Osteoblast (primary cell): ENCODE measurements around the gene CTDSP2. TPM values are rescaled to one million over a fixed set of nuclear protein-coding genes. Genes with fewer than 3 reads are reported as not detected.

ENCODE experiments used
- DNase-seq: peaks from one replicate; pipeline ENCODE4 v3.0.0; 2011; ENCODE audit warnings: low spot score, mixed read lengths; ENCODE audit not compliant: insufficient read length; ENCODE audit errors: missing footprints
- H2AFZ ChIP-seq: 2 replicates; pipeline ENCODE4 v1.6.0; 2011; ENCODE audit warnings: mild to moderate bottlenecking, low read length
- H3K27ac ChIP-seq: 2 replicates; pipeline ENCODE4 v1.5.1; 2011; ENCODE audit warnings: mild to moderate bottlenecking, low read depth, low read length, moderate library complexity
- H3K27me3 ChIP-seq: 2 replicates; pipeline ENCODE4 v1.6.0; 2012; ENCODE audit warnings: mild to moderate bottlenecking, control low read depth, inconsistent platforms, low read length, moderate library complexity; ENCODE audit not compliant: insufficient read depth
- H3K36me3 ChIP-seq: 2 replicates; pipeline ENCODE4 v1.5.1; 2011; ENCODE audit warnings: mild to moderate bottlenecking, low read length, control low read depth, moderate library complexity; ENCODE audit not compliant: insufficient read depth
- H3K4me1 ChIP-seq: 2 replicates; pipeline ENCODE4 v1.5.1; 2011; ENCODE audit warnings: mild to moderate bottlenecking, low read length, control low read depth, moderate library complexity; ENCODE audit not compliant: insufficient read depth
- H3K4me2 ChIP-seq: 2 replicates; pipeline ENCODE4 v1.6.0; 2011; ENCODE audit warnings: mild to moderate bottlenecking, low read length; ENCODE audit not compliant: insufficient read depth
- H3K4me3 ChIP-seq: fragments of 200-600 bp; sonication (generic); 3 replicates; pipeline ENCODE4 v1.5.1; 2012; ENCODE audit warnings: mild to moderate bottlenecking, low read length, inconsistent platforms; ENCODE audit not compliant: insufficient read depth
- H3K79me2 ChIP-seq: 2 replicates; pipeline ENCODE4 v1.6.0; 2012; ENCODE audit warnings: mild to moderate bottlenecking, low read length, control low read depth, inconsistent platforms; ENCODE audit not compliant: insufficient read depth
- H3K9me3 ChIP-seq: 2 replicates; pipeline ENCODE4 v1.5.1; 2011; ENCODE audit warnings: low read depth, low read length, control low read depth
- H4K20me1 ChIP-seq: 2 replicates; pipeline ENCODE4 v1.6.0; 2012; ENCODE audit warnings: mild to moderate bottlenecking, low read length, control low read depth; ENCODE audit not compliant: insufficient read depth
- total RNA-seq: library from RNA; depleted of rRNA; stranded (reverse); fragments of >200 nt; gene quantifications from 2 replicates; pipeline ENCODE4 v1.2.3, GENCODE V29; 2012
- TF ChIP-seq, protein P1 (sequence below): IDR thresholded peaks from 2 replicates; pipeline ENCODE4 v1.5.1; 2011; ENCODE audit warnings: mild to moderate bottlenecking, low read depth, low read length, moderate library complexity; ENCODE audit errors: extremely low read depth

Gene CTDSP2
- total RNA-seq, 1 donor: 116 TPM

- DNase-seq: no peak
- Histone ChIP-seq H3K4me1 (no peaks in the 10 kb centered on the region), H3K4me3 (no peak overlapping the region), H4K20me1 (no peaks in the 10 kb centered on the region), H3K27ac (no peak overlapping the region), H3K36me3 (peaks cover 19% of the 10 kb centered on the region), H3K79me2 (no peaks in the 10 kb centered on the region), H3K4me2 (no peak overlapping the region), H3K27me3 (no peaks in the 10 kb centered on the region), H2AFZ (no peak overlapping the region), H3K9me3 (no peaks in the 10 kb centered on the region)
- TF ChIP-seq, protein P1, sequence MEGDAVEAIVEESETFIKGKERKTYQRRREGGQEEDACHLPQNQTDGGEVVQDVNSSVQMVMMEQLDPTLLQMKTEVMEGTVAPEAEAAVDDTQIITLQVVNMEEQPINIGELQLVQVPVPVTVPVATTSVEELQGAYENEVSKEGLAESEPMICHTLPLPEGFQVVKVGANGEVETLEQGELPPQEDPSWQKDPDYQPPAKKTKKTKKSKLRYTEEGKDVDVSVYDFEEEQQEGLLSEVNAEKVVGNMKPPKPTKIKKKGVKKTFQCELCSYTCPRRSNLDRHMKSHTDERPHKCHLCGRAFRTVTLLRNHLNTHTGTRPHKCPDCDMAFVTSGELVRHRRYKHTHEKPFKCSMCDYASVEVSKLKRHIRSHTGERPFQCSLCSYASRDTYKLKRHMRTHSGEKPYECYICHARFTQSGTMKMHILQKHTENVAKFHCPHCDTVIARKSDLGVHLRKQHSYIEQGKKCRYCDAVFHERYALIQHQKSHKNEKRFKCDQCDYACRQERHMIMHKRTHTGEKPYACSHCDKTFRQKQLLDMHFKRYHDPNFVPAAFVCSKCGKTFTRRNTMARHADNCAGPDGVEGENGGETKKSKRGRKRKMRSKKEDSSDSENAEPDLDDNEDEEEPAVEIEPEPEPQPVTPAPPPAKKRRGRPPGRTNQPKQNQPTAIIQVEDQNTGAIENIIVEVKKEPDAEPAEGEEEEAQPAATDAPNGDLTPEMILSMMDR: no peak
These were observed 39.2 kb downstream of the CTDSP2 start for GRCh38 chr12:57807285-57807684.

GRCh38 chr12:57806677-57807076 lies 39.9 kb downstream of the CTDSP2 start:
- Histone ChIP-seq H3K4me1 (no peaks in the 10 kb centered on the region), H4K20me1 (no peaks in the 10 kb centered on the region), H3K4me3 (no peak overlapping the region), H2AFZ (no peak overlapping the region), H3K4me2 (no peak overlapping the region), H3K27ac (no peak overlapping the region), H3K79me2 (no peaks in the 10 kb centered on the region), H3K9me3 (no peaks in the 10 kb centered on the region), H3K36me3 (peaks cover 25% of the 10 kb centered on the region), H3K27me3 (no peaks in the 10 kb centered on the region)
- no peak for DNase-seq
- TF ChIP-seq, protein P1: no peak

- Histone ChIP-seq H3K27ac (no peak overlapping the region), H3K4me2 (peak overlapping the region; percentile 50), H3K4me3 (no peak overlapping the region), H3K9me3 (no peaks in the 10 kb centered on the region), H3K36me3 (peaks cover 36% of the 10 kb centered on the region), H3K4me1 (no peaks in the 10 kb centered on the region), H4K20me1 (no peaks in the 10 kb centered on the region), H3K27me3 (no peaks in the 10 kb centered on the region), H3K79me2 (no peaks in the 10 kb centered on the region), H2AFZ (peak overlapping the region; percentile 49)
- TF ChIP-seq, protein P1: peak; percentile 91
- DNase-seq: peak; percentile 89
These were observed 43.1 kb downstream of the CTDSP2 start for GRCh38 chr12:57803319-57803893.

- Histone ChIP-seq H3K36me3 (peaks cover 42% of the 10 kb centered on the region), H3K9me3 (no peaks in the 10 kb centered on the region)
- DNase-seq: no peak
These were observed 43.9 kb downstream of the CTDSP2 start for GRCh38 chr12:57802607-57803006.

More at GRCh38 chr12:57802607-57803006, 43.9 kb downstream of the CTDSP2 start:
- H3K27ac ChIP-seq: no peak overlapping the region
- no peaks in the 10 kb centered on the region for H3K79me2 ChIP-seq
- no peaks in the 10 kb centered on the region for H3K27me3 ChIP-seq
- H3K4me2 ChIP-seq: no peak overlapping the region
- no peaks in the 10 kb centered on the region for H3K4me1 ChIP-seq
- no peaks in the 10 kb centered on the region for H4K20me1 ChIP-seq
- H2AFZ ChIP-seq: no peak overlapping the region
- H3K4me3 ChIP-seq: no peak overlapping the region
- TF ChIP-seq, protein P1: no peak
